ENCODE results near the gene HIGD1A. TPM values are rescaled to one million over a fixed set of nuclear protein-coding genes. Genes with fewer than 3 reads are reported as not detected.
A peak's percentile ranks its signal among the peaks of the same experiment; 100 is the strongest.

The HIGD1A gene
- total and polyA plus RNA-seq, 9 of the 15 experiments (the other 6 are each of a cell fraction or from before 2014, with no cell fraction given): 165 to 1,185 (median 333) TPM

DNA sequence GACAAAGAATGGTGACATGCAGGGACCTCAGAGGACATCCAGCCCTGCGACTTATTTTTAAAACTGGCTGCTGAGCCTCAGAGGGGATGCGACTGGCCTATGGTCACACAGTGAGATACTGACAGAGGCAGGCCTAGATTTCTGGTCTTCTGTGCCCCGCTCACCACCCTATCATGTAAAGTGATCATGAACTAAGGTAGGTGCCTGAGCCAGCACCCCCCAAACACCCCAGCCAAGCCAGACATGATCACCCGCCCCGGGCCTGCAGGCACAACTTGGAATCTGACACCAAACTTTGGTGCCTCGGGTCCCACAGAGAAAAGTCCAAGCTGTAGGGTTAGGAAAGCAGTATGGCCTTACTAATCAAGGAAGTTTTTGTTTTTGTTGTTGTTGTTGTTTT, 67.8 kb downstream of the HIGD1A start (continued):
- TF ChIP-seq SMARCA4 (IDR thresholded peaks at IDR 0.05) (no peak), MEIS2 (IDR thresholded peaks at IDR 0.05; ENCODE audit: partially characterized antibody) (no peak), HEY1 (CRISPR knock-in tag; IDR thresholded peaks at IDR 0.05; ENCODE audit: borderline replicate concordance) (no peak), ZNF311 (CRISPR knock-in tag; IDR thresholded peaks at IDR 0.05) (no peak), HOXB6 (CRISPR knock-in tag; IDR thresholded peaks at IDR 0.05; ENCODE audit: borderline replicate concordance) (no peak), ZNF146 (CRISPR knock-in tag; IDR thresholded peaks at IDR 0.05; ENCODE audit: unreplicated experiment) (no peak), HSF4 (CRISPR knock-in tag; IDR thresholded peaks at IDR 0.05; ENCODE audit: borderline replicate concordance) (no peak)
- TF ChIP-seq, protein P1, sequence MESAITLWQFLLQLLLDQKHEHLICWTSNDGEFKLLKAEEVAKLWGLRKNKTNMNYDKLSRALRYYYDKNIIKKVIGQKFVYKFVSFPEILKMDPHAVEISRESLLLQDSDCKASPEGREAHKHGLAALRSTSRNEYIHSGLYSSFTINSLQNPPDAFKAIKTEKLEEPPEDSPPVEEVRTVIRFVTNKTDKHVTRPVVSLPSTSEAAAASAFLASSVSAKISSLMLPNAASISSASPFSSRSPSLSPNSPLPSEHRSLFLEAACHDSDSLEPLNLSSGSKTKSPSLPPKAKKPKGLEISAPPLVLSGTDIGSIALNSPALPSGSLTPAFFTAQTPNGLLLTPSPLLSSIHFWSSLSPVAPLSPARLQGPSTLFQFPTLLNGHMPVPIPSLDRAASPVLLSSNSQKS (CRISPR knock-in tag; IDR thresholded peaks at IDR 0.05): no peak

DNA sequence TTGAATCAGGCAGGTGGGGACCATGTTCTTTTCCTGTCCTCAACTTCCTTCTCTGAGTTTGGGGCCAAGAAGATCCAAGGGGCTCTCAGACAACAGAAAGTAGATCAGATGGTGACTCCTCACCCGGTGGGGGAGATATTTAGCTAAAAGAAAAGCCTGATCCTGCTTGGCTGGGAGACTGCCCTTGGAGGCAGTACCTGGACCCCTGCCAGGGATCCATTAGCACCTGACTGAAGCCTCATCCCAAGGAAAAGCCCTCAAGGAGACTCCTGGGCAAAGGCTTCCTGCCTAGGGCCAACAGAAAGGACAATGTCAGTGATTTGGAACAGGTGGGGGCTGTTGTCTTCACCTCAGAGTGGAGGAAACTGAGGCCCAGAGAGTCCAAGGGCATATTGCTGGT, 68.2 kb downstream of the HIGD1A start:
- H3K27ac ChIP-seq (ENCODE audit: extremely low read depth, low read depth, low read length): no peak overlapping the region
- no peak overlapping the region for H3K4me3 ChIP-seq
- intact Hi-C loops (cut with micrococcal nuclease) (no loop called here), in situ Hi-C loops (cut with MboI) (no loop called here)
- no peaks in the 10 kb centered on the region; the same call in 1 of the 2 replicates for H4K20me1 ChIP-seq (replicated peaks; ENCODE audit: control insufficient read depth, insufficient read depth, low read length)
- H3K4me1 ChIP-seq (replicated peaks in 1 of 2; ENCODE audit: control insufficient read depth in 2 of 2, insufficient read depth in 2 of 2, low read length in 2 of 2): no peaks in the 10 kb centered on the region
- no peak for DNase-seq (ENCODE audit: extremely low read depth in 1 of 4, low spot score in 3 of 4)
- no peak overlapping the region for H2AFZ ChIP-seq (ENCODE audit: low read depth, low read length)
- BruUV-seq (replicated peaks): no TSS peak
- WGBS (ENCODE audit: insufficient coverage, low coverage, missing lambda C conversion rate): 7% methylated on average over 1 of the region's 1 CpG
- H3K9ac ChIP-seq (ENCODE audit: insufficient read depth in 1 of 2, low read depth in 2 of 2, low read length in 2 of 2): no peak overlapping the region
- ATAC-seq: no peak
- no peaks in the 10 kb centered on the region for H3K9me1 ChIP-seq (ENCODE audit: control insufficient read depth, insufficient read depth, low read length)
- H3K36me3 ChIP-seq (ENCODE audit: control insufficient read depth, insufficient read depth, low read length): no peaks in the 10 kb centered on the region
- no peaks in the 10 kb centered on the region for H3K79me2 ChIP-seq (ENCODE audit: control insufficient read depth, insufficient read depth, low read length)
- H3K4me2 ChIP-seq (ENCODE audit: insufficient read depth, low read length): no peak overlapping the region
- ChIA-PET POLR2A (interaction anchor here (0.6 to 1.6 kb wide), 4 partner anchors 8 to 218 kb away, joined by 3 to 5 read pairs (median 4); partner anchors contain the start of gene HIGD1A), CTCF (ENCODE audit: low intra/inter-chr PET ratio) (no interaction called here)
- H3K9me3 ChIP-seq (replicated peaks; ENCODE audit: control insufficient read depth, insufficient read depth, low read depth, low read length): no peaks in the 10 kb centered on the region
- H3K27me3 ChIP-seq (ENCODE audit: control insufficient read depth in 2 of 2, insufficient read depth in 2 of 2, low read length in 2 of 2): peaks cover 23 to 30% of the 10 kb centered on the region in 2 experiments; a peak in 4 of 5 replicates
- TF ChIP-seq EGR1 (conservative IDR thresholded peaks at IDR 0.05) (no peak), NFIC (IDR thresholded peaks at IDR 0.05) (peak; percentile 48)
- no peak for FAIRE-seq
